Dedifferentiated amniotic fluid mesenchymal stem cell (primary cell): ENCODE data around the gene GRB2.
"Not testable (repeated sequence)": the region's sequence is repeated elsewhere in the genome, so short reads cannot be mapped to it uniquely, and the experiment has no call there.

Source experiments
- DNase-seq: peaks from one replicate; pipeline ENCODE4 v3.0.0-alpha.2; 2016; ENCODE audit errors: extremely low spot score

The GRB2 gene

GRCh38 chr17:75350706-75351105, 54.8 kb downstream of the GRB2 start:
- no peak for DNase-seq

- DNase-seq, result no peak
Observed at GRCh38 chr17:75350029-75350428, 55.4 kb downstream of the GRB2 start.

GRCh38 chr17:75349589-75349988, 55.9 kb downstream of the GRB2 start:
- no peak for DNase-seq

GRCh38 chr17:75348386-75349012, 57.0 kb downstream of the GRB2 start:
- DNase-seq, result no peak

- no peak for DNase-seq
Observed at GRCh38 chr17:75346906-75347305, 58.6 kb downstream of the GRB2 start.

GRCh38 chr17:75346368-75346767, 59.1 kb downstream of the GRB2 start:
- DNase-seq, result not testable (repeated sequence)

- no peak for DNase-seq
Observed at GRCh38 chr17:75345514-75346167, 59.8 kb downstream of the GRB2 start.

- DNase-seq, result no peak
Observed at GRCh38 chr17:75344666-75345065, 60.8 kb downstream of the GRB2 start.

GRCh38 chr17:75342996-75343395, 62.5 kb downstream of the GRB2 start:
- DNase-seq, result no peak

GRCh38 chr17:75341784-75342486, 63.5 kb downstream of the GRB2 start:
- DNase-seq, result no peak

- DNase-seq, result no peak
Observed at GRCh38 chr17:75340631-75341030, 64.8 kb downstream of the GRB2 start.

GRCh38 chr17:75339971-75340370, 65.5 kb downstream of the GRB2 start:
- no peak for DNase-seq

GRCh38 chr17:75338335-75338734, 67.1 kb downstream of the GRB2 start:
- DNase-seq, result no peak

GRCh38 chr17:75335315-75335714, 70.2 kb downstream of the GRB2 start:
- DNase-seq, result no peak

- DNase-seq, result no peak
Observed at GRCh38 chr17:75334723-75335122, 70.8 kb downstream of the GRB2 start.

- no peak for DNase-seq
Observed at GRCh38 chr17:75331671-75332070, 73.8 kb downstream of the GRB2 start.

GRCh38 chr17:75327757-75328156, 77.7 kb downstream of the GRB2 start:
- DNase-seq, result no peak

GRCh38 chr17:75326226-75326848, 79.1 kb downstream of the GRB2 start:
- no peak for DNase-seq

- DNase-seq, result no peak
Observed at GRCh38 chr17:75325827-75326225, 79.7 kb downstream of the GRB2 start.

- DNase-seq, result no peak
Observed at GRCh38 chr17:75325348-75325747, 80.1 kb downstream of the GRB2 start.

GRCh38 chr17:75321506-75321905, 84.0 kb downstream of the GRB2 start:
- DNase-seq, result no peak

- DNase-seq, result no peak
Observed at GRCh38 chr17:75319904-75320691, 85.4 kb downstream of the GRB2 start.
